Measurements from ENCODE around the gene SERPINA1. TPM values are rescaled to one million over a fixed set of nuclear protein-coding genes. Genes with fewer than 3 reads are reported as not detected.

The SERPINA1 gene
- total RNA-seq, 1 experiment from 2014 or later = 9.1 TPM

GRCh38 chr14:94379291-94380224 lies 8.8 kb downstream of the SERPINA1 start:
- Histone ChIP-seq H3K27ac (ENCODE audit: low read depth, low read length) (no peak overlapping the region), H4K20me1 (ENCODE audit: insufficient read depth) (no peaks in the 10 kb centered on the region), H3K79me2 (ENCODE audit: insufficient read depth, low read length) (no peaks in the 10 kb centered on the region), H3K4me1 (ENCODE audit: control insufficient read depth in 1 of 2, insufficient read depth in 2 of 2, low read length in 2 of 2) (peaks cover 0 to 14% of the 10 kb centered on the region in 2 experiments; a peak in 2 of 4 replicates), H3K9ac (ENCODE audit: low read length) (no peak overlapping the region), H2AFZ (ENCODE audit: low read depth, low read length, poor library complexity, severe bottlenecking) (no peak overlapping the region), H3K9me2 (ENCODE audit: insufficient read depth) (no peaks in the 10 kb centered on the region), H3K9me3 (ENCODE audit: control insufficient read depth in 1 of 2, insufficient read depth in 1 of 2, low read depth in 1 of 2, low read length in 2 of 2) (no peaks in the 10 kb centered on the region), H3K36me3 (ENCODE audit: control insufficient read depth in 1 of 2, insufficient read depth in 2 of 2, low read length in 2 of 2) (no peaks in the 10 kb centered on the region), H3K4me3 (replicated peaks in 1 of 2; ENCODE audit: low read depth in 1 of 2, low read length in 2 of 2) (no peak overlapping the region), H3K4me2 (ENCODE audit: low read length) (no peak overlapping the region), H3K27me3 (ENCODE audit: insufficient read depth, low read length) (no peaks in the 10 kb centered on the region)
- intact Hi-C loops (cut with micrococcal nuclease) = loop anchor here (2.0 kb wide), 1 partner anchor 15 kb away; no protein-coding TSS in a partner anchor
- ATAC-seq (no peak), DNase-seq (ENCODE audit: low read depth, low spot score) (no peak)
- TF ChIP-seq ZNF274 (IDR thresholded peaks at IDR 0.05; ENCODE audit: low read depth, low read length) (no peak), MAX (IDR thresholded peaks at IDR 0.05) (no peak), TCF7L2 (IDR thresholded peaks at IDR 0.05; ENCODE audit: borderline replicate concordance, extremely low read depth, insufficient read depth, insufficient read length) (no peak), CEBPB (IDR thresholded peaks at IDR 0.05; ENCODE audit: low read depth) (no peak), CBX3 (IDR thresholded peaks at IDR 0.05; ENCODE audit: low read depth) (no peak), ELF1 (IDR thresholded peaks at IDR 0.05; ENCODE audit: borderline replicate concordance, low read depth) (no peak), POLR2AphosphoS5 (IDR thresholded peaks at IDR 0.05; ENCODE audit: low read depth, low read length) (no peak), EGR1 (IDR thresholded peaks at IDR 0.05; ENCODE audit: low read depth) (no peak), ZFX (IDR thresholded peaks at IDR 0.05) (no peak), ZBTB33 (IDR thresholded peaks at IDR 0.05; ENCODE audit: extremely low read depth, insufficient replicate concordance, low read length) (no peak), POLR2A (IDR thresholded peaks at IDR 0.05; ENCODE audit: borderline replicate concordance, extremely low read depth, insufficient read depth, insufficient read length) (no peak), YY1 (IDR thresholded peaks at IDR 0.05; ENCODE audit: extremely low read depth, insufficient replicate concordance, low read depth, low read length) (no peak), REST (IDR thresholded peaks at IDR 0.05; ENCODE audit: low read depth) (no peak), FOSL1 (IDR thresholded peaks at IDR 0.05; ENCODE audit: low read depth) (no peak), RAD21 (IDR thresholded peaks at IDR 0.05; ENCODE audit: low read depth) (no peak)
- TF ChIP-seq, protein P1, sequence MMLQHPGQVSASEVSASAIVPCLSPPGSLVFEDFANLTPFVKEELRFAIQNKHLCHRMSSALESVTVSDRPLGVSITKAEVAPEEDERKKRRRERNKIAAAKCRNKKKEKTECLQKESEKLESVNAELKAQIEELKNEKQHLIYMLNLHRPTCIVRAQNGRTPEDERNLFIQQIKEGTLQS (IDR thresholded peaks at IDR 0.05) = no peak
- RAD21 ChIA-PET (ENCODE audit: low non-redundant PET in 1 of 2, low total read pairs in 2 of 2, uncharacterized antibody in 2 of 2, unreplicated experiment in 2 of 2) = no interaction called here
- CTCF ChIA-PET = no interaction called here
- POLR2A ChIA-PET = no interaction called here
- no TSS peak for BruUV-seq (replicated peaks)

Measured in HCT116 (cell line).